K562 (cell line): ENCODE results near the gene RABGAP1L. TPM values are rescaled to one million over a fixed set of nuclear protein-coding genes. Genes with fewer than 3 reads are reported as not detected.

Experiments
- ASH1L ChIP-seq: fragments of 450-650 bp; IDR thresholded peaks from 2 replicates; pipeline ENCODE4 v1.6.1; 2018; ENCODE audit warnings: borderline replicate concordance, mild to moderate bottlenecking, low read depth; ENCODE audit not compliant: partially characterized antibody
- SNIP1 ChIP-seq: fragments of 450-650 bp; IDR thresholded peaks from 2 replicates; pipeline ENCODE4 v1.7.1; 2017; ENCODE audit warnings: low read depth, mild to moderate bottlenecking
- TAF9B ChIP-seq: fragments of 450-650 bp; IDR thresholded peaks from 2 replicates; pipeline ENCODE4 v1.6.1; 2018; ENCODE audit warnings: mild to moderate bottlenecking; ENCODE audit not compliant: partially characterized antibody
- THAP12 ChIP-seq: fragments of 250-450 bp; sonication (Bioruptor Pico); IDR thresholded peaks from 2 replicates; pipeline ENCODE4 v1.9.0; 2021; ENCODE audit warnings: mild to moderate bottlenecking, inconsistent platforms
- polyA plus RNA-seq, 8 experiments: library from polyadenylated mRNA; depleted of rRNA in 4 of 8; stranded (reverse) in 5 of 8; unstranded in 3 of 8; fragments of >200 nt; fragmentation: Nextera tagmentation in 2 of 8; fragmentation: Illumina TruSeq in 1 of 8; extraction: Ambion mirVana in 2 of 8; extraction: Trizol in 1 of 8; gene quantifications; 2 replicates each; pipeline versions ENCODE4 v1.2.1 to v1.2.3, GENCODE V29; 2011 to 2014; ENCODE audit warnings: inconsistent platforms in 1 of 8, missing spikeins in 1 of 8
- total RNA-seq, 7 experiments: library from RNA; depleted of rRNA in 6 of 7; stranded (reverse); fragments of >200 nt in 6 of 7; fragmentation: Illumina TruSeq in 2 of 7; extraction: Trizol in 2 of 7; gene quantifications; 2 replicates each; pipeline versions ENCODE4 v1.2.1 to v1.2.3, GENCODE V29; 2011 to 2021; ENCODE audit warnings: low replicate concordance in 1 of 7
- TF ChIP-seq, protein P1 (sequence below), 2 experiments: fragments of 450-650 bp in 1 of 2; sonication (generic) in 1 of 2; formaldehyde crosslinking in 1 of 2; IDR thresholded peaks; 2 replicates each; pipeline versions ENCODE4 v1.7.1 to v1.9.0; 2016 to 2022; ENCODE audit warnings: inconsistent platforms in 1 of 2, mild to moderate bottlenecking in 1 of 2, missing genetic modification reagents in 1 of 2
- TF ChIP-seq, protein P2 (sequence below): sonication (generic); formaldehyde crosslinking; IDR thresholded peaks from 2 replicates; pipeline ENCODE4 v1.8.1; 2023; ENCODE audit warnings: mild to moderate bottlenecking, missing genetic modification reagents
- TF ChIP-seq, protein P3 (sequence below), 2 experiments: fragments of 450-650 bp; IDR thresholded peaks; 2 replicates each; pipeline ENCODE4 v1.6.1; 2018; ENCODE audit warnings: mild to moderate bottlenecking in 2 of 2, low read depth in 1 of 2; ENCODE audit not compliant: partially characterized antibody in 2 of 2

RABGAP1L gene
- total and polyA plus RNA-seq, 9 of the 15 experiments (the other 6 are each of a cell fraction or from before 2014, with no cell fraction given) = 16.5 to 44.9 (median 26.7) TPM

DNA sequence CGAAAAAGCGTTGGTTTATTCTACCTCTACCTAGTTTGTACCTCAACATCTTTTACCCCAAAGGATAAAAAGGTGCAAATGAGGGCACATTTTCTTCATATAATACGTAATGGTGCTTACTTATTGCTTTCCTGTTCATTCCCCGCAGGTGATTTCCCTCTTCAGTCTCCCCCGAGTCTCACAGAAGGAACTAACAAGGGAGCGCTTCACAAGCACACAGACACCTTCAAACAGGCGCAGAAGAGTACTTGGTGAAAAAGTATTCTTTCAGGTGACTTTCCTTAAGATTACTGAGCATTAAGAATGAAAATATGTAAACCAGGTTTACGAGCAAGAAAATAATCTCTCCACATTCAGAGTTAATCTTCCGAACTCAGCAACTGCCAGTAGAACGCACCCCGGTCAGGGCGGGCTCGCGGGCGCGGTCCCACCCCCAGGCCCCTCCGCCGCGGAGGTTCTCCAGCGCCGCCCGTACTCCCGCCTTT lies 511 bp upstream of the RABGAP1L start (continued):
- TF ChIP-seq, protein P1, sequence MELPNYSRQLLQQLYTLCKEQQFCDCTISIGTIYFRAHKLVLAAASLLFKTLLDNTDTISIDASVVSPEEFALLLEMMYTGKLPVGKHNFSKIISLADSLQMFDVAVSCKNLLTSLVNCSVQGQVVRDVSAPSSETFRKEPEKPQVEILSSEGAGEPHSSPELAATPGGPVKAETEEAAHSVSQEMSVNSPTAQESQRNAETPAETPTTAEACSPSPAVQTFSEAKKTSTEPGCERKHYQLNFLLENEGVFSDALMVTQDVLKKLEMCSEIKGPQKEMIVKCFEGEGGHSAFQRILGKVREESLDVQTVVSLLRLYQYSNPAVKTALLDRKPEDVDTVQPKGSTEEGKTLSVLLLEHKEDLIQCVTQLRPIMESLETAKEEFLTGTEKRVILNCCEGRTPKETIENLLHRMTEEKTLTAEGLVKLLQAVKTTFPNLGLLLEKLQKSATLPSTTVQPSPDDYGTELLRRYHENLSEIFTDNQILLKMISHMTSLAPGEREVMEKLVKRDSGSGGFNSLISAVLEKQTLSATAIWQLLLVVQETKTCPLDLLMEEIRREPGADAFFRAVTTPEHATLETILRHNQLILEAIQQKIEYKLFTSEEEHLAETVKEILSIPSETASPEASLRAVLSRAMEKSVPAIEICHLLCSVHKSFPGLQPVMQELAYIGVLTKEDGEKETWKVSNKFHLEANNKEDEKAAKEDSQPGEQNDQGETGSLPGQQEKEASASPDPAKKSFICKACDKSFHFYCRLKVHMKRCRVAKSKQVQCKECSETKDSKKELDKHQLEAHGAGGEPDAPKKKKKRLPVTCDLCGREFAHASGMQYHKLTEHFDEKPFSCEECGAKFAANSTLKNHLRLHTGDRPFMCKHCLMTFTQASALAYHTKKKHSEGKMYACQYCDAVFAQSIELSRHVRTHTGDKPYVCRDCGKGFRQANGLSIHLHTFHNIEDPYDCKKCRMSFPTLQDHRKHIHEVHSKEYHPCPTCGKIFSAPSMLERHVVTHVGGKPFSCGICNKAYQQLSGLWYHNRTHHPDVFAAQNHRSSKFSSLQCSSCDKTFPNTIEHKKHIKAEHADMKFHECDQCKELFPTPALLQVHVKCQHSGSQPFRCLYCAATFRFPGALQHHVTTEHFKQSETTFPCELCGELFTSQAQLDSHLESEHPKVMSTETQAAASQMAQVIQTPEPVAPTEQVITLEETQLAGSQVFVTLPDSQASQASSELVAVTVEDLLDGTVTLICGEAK (IDR thresholded peaks at IDR 0.05) = peak; percentile 62; the same call in 1 of the 2 replicates
- TF ChIP-seq, protein P1 (CRISPR knock-in tag; IDR thresholded peaks at IDR 0.05) = no peak
- TF ChIP-seq, protein P2, sequence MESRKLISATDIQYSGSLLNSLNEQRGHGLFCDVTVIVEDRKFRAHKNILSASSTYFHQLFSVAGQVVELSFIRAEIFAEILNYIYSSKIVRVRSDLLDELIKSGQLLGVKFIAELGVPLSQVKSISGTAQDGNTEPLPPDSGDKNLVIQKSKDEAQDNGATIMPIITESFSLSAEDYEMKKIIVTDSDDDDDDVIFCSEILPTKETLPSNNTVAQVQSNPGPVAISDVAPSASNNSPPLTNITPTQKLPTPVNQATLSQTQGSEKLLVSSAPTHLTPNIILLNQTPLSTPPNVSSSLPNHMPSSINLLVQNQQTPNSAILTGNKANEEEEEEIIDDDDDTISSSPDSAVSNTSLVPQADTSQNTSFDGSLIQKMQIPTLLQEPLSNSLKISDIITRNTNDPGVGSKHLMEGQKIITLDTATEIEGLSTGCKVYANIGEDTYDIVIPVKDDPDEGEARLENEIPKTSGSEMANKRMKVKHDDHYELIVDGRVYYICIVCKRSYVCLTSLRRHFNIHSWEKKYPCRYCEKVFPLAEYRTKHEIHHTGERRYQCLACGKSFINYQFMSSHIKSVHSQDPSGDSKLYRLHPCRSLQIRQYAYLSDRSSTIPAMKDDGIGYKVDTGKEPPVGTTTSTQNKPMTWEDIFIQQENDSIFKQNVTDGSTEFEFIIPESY (CRISPR knock-in tag) = peak; percentile 43; the same call in 1 of the 2 replicates
- TF ChIP-seq TAF9B (no peak), THAP12 (CRISPR knock-in tag) (0 out of 2 replicates have a peak, but pooled peaks have one; percentile 29), SNIP1 (peak; percentile 80), ASH1L (peak; percentile 20)
- TF ChIP-seq, protein P3, sequence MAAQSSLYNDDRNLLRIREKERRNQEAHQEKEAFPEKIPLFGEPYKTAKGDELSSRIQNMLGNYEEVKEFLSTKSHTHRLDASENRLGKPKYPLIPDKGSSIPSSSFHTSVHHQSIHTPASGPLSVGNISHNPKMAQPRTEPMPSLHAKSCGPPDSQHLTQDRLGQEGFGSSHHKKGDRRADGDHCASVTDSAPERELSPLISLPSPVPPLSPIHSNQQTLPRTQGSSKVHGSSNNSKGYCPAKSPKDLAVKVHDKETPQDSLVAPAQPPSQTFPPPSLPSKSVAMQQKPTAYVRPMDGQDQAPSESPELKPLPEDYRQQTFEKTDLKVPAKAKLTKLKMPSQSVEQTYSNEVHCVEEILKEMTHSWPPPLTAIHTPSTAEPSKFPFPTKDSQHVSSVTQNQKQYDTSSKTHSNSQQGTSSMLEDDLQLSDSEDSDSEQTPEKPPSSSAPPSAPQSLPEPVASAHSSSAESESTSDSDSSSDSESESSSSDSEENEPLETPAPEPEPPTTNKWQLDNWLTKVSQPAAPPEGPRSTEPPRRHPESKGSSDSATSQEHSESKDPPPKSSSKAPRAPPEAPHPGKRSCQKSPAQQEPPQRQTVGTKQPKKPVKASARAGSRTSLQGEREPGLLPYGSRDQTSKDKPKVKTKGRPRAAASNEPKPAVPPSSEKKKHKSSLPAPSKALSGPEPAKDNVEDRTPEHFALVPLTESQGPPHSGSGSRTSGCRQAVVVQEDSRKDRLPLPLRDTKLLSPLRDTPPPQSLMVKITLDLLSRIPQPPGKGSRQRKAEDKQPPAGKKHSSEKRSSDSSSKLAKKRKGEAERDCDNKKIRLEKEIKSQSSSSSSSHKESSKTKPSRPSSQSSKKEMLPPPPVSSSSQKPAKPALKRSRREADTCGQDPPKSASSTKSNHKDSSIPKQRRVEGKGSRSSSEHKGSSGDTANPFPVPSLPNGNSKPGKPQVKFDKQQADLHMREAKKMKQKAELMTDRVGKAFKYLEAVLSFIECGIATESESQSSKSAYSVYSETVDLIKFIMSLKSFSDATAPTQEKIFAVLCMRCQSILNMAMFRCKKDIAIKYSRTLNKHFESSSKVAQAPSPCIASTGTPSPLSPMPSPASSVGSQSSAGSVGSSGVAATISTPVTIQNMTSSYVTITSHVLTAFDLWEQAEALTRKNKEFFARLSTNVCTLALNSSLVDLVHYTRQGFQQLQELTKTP (IDR thresholded peaks at IDR 0.05; ENCODE audit: low read depth in 1 of 2, partially characterized antibody in 2 of 2) = peak; percentile 47 to 53
